Measurements from ENCODE around the gene PTGES3.
"Not testable (repeated sequence)": the region's sequence is repeated elsewhere in the genome, so short reads cannot be mapped to it uniquely, and the experiment has no call there.

The PTGES3 gene

DNA sequence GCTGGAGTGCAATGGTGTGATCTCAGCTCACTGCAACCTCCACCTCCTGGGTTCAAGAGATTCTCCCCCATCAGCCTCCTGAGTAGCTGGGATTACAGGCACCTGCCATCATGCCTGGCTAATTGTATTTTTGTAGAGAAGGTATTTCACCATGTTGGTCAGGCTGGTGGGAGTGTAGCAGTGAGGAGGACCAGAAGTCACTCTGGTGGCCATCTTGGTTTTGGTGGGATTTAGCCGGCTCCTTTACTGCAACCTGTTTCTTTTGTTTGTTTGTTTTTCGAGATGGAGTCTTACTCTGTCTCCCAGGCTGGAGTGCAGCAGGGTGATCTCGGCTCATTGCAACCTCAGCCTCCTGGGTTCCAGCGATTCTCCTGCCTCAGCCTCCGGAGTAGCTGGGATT lies 16.4 kb upstream of the PTGES3 start:
- peak; percentile 19 for DNase-seq

DNA sequence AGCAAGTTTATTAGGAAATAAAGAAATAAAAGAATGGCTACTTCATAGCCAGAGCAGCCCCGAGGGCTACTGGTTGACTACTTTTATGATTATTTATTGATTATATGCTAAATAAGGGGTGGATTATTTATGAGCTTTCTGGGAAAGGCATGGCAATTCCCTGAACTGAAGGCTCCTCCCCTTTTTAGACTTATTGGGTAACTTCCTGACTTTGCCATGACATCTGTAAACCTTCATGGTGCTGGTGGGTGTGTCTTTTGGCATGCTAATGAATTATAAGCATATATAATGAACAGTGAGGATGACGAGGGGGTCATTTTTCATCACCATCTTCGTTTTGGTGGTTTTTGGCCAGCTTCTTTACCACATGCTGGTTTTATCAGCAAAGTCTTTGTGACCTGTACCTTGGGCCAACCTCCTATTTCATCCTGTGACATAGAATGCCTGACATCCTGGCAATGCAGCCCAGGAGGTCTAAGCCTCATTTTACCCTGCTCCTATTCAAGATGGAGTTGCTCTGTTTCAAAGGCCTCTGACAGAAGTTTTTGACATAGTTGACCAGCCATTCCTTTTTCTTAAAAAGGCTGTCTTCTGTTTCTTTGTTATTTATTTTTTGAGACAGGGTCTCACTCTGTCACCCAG lies 11.1 kb upstream of the PTGES3 start:
- DNase-seq: no peak

DNA sequence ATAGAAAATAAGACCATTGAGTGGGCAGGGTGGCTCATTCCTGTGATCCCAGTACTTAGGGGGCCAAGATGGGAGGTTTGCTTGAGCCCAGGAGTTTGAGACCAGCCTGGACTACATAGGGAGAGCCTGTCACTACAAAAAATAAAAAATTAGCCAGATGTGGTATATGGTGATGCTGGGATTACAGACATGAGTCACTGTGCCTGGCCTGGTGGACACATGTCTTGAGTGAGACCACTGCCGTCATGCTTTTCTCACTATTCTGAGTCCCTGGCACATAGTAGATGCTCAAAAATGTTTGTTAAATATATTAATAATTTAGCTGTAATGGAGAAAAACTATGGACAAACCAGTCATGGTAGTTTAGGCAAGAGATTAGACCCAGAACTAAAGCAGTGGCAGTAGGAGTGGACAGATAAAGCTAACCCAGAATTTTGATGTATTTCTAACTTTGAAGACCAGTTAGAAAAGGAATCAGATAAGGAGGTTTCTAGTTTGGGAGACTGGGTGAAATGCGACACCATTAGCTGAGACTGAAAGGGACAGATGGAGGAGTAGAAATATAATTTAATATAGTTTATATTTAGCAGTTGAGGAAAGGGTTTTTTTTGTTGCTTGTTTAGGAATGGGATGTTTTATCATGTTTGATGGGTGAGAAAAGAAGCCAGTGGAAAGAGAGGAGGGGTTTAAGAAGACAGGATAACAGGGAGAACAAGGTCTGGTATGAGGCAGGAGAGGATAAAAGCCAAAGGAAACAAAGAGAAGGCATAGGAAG lies 7.4 kb upstream of the PTGES3 start:
- peak; percentile 6 for DNase-seq

DNA sequence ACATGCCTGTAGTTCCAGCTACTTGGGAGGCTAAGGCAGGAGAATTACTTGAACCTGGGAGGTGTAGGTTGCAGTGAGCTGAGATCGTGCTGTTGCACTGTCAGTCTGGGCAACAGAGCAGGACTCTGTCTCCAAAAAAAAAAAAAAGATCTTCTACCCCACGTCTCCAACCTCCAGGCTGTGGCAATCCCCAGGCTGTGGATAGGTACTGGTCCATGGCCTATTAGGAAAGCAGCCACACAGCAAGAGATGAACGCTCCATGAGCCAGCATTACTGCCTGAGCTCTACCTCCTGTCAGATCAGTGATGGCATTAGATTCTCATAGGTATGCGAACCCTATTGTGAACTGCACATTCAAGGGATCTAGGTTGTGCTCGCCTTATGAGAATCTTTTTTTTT lies 6.1 kb upstream of the PTGES3 start:
- DNase-seq: peak; percentile 31

DNA sequence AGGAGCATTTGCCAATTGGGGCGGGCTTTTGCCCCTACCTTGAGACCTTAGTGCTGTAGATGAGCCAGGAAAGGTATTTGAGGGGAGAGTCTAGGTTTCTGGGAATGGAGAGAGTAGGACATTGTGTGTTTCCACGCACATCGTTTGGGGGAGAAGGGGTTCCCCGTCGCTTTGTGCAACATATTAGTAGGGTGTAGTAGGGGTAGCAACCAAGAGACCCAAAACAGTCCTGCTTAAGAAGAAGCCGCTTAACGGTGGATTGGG lies 694 bp upstream of the PTGES3 start:
- no peak for DNase-seq

DNA sequence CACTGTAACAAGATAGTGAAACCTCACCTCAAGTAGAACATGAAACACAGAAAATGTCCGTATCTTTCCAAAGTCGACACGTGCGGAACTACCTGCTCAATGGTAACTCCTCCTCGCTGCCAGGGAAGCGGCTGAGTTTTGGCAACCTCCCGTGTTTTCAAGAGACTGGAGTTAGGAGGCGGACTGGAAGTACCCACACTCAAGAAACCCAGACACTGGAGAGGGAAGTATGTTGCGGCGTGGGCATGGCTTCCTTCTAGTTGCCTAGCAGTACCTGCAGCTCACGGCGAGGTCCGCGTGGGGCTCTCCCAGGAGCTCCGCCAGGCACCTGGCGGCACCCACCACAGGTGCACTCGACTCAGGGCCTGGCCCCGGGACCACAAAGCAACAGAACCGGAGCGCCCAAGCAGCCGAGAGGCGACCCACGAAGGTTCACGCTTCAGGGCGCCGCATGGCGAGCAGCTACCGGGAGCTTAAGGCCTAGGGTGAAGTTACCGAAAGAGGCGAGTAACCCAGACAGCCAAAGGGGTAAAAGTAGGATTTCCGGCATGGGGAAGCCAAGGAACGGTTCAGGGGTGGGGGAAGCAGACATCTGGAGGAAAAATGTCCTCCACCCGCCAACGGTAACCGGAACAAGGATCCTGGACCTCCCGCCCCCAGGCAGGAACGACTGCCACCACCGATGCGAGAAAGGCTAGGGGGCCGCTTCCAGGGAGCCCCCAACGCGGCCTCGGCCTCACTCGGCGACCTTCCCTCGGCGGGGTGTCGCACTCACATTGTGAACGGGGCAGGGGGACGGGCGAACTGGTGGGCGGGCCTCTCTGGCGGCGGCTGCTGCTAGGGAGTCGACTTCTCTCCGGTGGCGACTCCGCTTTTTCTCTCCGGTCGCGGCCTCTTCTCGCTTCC lies 608 bp downstream of the PTGES3 start:
- peak; percentile 87 for DNase-seq

DNA sequence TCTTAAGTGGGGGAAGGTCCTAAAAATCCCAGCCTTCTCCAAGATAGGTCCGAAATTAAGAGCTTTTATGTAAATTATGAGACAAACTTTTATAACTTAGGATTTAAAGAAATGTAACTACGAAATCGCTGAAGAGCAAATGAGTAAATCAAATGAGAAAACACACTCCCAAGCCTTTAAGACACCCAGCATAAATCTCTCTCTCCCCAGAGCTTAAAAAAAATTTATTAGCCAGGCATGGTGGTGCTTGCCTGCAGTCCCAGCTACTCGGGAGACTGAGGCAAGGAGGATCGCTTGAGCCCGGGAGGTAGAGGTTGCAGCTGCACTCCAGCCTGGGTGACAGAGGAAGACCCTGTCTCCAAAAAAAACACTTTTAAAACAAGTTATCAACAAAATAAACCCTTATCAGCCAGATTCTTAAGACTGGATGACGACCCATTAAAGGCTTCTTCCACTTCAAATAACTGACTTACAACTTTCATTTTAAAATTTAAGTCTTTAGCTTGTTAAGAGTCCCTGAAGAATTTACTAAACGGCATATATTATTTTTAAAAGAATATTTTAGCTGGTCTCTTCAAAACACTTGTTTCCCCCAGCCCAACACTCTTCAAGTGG lies 3.2 kb downstream of the PTGES3 start:
- DNase-seq: peak; percentile 64

DNA sequence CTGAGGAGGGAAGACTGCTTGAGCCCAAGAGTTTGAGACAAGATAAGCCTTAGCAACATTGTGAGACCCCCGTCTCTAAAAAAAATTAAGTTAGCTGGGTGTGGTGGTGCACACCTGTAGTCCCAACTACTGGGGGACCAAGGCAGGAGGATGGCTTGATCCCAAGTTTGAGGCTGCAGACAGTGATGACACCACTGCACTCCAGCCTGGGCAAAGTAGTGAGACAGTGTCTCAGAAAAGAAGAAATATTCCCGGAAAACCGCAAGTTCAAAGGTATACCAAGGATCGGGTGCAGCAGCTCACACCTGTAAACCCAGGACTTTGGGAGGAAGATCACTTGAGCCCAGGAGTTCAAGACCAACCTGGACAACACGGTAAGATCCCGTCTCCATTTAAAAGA lies 5.8 kb downstream of the PTGES3 start:
- DNase-seq: no peak

DNA sequence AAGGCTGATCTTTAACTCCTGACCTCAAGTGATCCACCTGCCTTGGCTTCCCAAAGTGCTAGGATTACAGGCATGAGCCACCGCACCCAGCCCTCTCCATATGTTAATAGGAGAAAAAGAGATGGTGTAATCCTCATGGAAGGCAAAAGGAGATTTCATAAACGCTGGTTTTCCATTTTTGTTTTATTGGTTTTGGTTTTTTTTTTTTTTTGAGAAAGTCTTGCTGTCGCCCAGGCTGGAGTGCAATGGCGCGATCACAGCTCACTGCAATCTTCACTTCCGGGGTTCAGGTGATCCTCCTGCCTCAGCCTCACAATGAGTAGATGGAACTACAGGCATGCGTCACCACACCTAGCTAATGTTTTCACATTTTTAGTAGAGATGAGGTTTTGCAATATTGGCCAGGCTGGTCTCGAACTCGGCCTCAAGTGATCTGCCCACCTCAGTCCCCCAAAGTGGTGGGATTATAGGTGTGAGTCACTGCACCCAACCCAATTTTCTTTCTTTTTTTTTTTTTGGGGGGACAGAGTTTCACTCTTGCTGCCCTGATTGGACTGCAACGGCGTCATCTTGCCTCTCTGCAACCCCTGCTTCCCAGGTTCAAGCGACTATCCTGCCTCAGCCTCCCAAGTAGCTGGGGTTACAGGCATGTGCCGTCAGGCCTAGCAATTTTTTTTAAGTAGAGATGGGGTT lies 8.1 kb downstream of the PTGES3 start:
- DNase-seq: no peak

DNA sequence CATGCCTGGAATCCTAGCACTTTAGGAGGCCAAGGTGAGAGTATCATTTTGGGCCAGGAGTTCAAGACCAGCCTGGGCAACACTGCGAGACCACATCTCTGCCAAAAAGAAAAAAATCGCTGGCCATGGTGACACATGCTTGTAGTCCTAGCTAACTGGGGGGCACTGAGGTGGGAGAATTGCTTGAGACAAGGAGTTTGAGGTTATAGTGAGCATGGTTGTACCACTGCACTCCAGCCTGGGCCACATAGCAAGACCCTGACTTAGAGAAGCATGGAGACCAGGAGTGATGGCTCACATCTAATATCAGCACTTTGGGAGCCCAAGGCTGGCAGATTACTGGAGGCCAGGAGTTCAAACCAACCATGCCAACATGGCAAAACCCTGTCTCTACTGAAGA lies 9.2 kb downstream of the PTGES3 start:
- DNase-seq: no peak

DNA sequence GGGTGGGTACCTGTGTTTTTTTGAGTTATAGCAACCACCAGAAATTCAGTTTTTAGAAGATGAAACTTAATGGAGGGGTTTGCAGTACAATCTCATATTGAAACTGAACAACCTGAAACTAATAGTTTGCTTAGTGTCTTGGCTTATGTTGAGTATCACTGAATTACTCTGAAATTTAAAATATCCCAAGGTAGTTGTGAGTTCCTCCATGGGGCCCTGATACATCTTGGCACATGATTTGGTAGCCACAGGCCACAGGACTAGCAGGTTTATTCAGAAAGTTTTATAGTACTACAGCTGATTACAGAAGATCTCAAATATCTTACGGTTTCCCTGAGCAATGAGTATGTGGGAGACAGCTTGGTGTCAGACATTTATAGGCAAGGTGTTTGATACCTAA lies 10.4 kb downstream of the PTGES3 start:
- no peak for DNase-seq

DNA sequence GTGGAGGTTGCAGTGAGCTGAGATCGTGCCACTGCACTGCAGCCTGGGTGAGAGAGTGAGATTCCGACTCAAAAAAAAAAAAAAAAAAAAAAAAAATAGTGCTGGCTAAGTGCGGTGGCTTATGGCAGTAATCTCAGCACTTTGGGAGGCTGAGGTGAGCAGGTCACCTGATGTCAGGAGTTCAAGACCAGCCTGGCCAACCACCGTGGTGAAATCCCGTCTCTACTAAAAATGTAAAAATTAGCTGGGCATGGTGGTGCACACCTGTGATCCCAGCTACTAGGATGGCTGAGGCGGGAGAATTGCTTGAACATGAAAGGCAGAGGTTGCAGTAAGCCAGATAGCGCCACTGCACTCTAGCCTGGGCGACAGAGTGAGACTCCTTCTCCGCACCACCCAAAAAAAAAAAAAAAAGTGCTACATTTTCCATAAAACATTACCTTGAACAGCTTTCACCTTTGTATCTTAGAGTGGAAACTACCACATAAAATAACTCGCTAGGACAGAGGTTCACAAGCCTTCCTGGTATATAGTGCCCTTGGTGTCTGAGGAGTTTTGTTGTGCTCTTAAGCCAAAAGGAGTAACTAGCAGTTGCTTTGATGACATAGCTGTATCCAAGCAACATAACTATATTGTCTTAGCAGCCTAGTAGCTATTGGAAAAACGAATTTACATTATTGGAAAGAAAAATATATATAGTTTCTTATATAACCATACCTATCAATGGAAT lies 11.1 kb downstream of the PTGES3 start:
- DNase-seq: peak; percentile 37

DNA sequence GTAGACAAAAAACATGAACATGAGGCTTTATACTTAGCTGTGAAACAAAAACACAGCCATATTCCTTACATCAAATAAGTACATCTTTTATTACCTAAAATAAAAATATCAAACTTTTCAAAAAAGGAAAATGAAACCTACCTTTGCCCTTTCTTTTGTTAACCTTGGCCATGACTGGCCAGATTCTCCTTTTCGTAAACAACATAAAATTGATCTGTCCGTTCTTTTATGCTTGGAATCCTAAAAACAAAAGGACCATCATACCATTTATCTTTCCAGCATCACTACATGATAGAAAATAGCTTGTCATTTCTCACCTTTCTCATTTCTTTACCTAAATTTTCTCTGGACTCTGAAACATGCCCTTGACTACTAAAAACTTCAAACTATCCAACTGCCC lies 16.5 kb downstream of the PTGES3 start:
- no peak for DNase-seq

DNA sequence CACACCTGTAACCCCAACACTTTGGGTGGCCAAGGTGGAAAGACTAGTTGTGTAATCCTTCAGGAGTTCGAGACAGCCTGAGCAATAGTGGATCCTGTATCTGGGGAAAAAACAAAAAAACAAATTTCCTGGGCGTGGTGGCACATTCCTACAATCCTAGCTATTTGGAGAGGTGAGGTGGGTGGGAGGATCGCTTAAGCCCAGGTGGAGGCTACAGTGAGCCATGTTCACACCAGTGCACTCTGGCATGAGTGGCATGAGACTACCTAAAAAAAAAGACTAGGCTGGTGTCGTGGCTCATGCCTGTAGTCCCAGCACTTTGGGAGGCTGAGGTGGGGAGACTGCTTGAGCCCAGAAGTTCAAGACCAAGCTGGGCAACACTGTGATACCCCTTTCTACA lies 17.2 kb downstream of the PTGES3 start:
- DNase-seq: peak; percentile 4

DNA sequence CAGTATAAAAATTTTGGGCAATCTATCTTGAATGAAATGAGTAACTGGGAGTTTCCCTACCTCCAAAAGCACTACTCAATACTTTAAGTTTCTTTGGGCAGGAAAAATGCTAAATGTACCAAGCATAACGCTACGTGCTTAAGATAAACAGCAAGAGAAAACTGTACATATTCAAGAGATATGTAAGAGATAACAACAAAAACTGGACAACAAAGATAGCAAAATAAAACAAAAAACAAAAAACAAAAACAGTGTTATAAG lies 20.0 kb downstream of the PTGES3 start:
- DNase-seq: no peak

DNA sequence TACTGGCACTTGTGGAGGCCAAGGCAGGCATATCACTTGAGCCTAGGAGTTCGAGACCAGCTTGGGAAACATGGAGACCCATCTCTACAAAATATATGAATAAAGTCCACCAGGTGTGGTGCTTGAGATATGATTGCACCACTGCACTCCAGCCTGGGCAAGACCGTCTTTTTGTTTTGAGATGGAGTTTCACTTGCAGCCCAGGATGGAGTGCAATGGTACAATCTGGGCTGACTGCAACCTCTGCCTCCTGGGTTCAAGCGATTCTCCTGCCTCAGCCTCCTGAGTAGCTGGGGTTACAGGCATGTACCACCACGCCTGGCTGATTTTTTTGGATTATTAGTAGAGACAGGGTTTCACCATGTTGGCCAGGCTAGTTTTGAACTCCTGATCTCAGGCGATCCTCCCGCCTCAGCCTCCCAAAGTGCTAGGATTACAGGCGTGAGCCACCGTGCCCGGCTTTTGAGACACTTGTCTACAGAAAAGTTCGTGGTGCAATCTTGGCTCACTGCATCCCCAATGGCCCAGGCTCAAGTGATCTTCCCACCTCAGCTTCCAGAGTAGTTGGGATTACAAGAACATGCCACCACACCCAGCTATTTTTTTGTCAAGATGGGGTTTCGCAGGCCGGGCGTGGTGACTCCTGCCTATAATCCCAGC lies 26.0 kb downstream of the PTGES3 start:
- DNase-seq: no peak

DNA sequence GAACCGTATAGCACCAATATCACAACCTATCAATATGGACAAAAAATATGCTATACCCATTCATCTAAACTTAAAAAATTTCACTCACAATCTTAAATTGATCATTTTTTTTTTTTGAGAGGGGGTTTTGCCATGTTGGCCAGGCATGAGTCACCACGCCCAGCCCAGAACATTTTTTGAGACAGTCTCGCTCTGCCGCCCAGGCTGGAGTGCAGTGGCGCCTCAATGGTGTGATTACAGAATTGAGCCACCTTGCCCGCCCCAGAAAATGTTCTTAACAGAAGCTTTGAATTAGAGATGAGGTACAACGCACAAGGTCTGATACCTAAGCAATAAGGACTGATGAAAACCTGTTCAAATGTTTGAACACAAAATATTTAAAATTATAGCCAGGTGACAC lies 26.5 kb downstream of the PTGES3 start:
- DNase-seq: no peak

DNA sequence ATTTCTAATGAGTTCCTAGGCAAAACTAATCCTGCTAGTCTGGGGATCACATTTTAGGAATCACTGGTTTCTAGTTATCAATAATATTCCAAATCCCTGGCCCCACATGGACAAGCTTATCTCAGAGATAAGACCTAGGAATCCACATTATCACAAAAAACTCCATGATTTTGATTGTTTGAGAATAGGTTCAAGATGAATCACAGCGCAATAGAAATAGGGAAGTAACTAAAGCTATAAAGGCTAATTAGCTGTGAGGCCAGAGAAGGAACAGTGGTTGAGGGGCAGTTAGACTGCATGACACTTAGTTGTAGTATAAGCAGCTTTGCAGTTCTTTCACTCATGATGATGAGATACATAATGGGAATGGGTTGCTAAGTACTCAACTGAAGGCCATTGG lies 29.2 kb downstream of the PTGES3 start:
- no peak for DNase-seq

DNA sequence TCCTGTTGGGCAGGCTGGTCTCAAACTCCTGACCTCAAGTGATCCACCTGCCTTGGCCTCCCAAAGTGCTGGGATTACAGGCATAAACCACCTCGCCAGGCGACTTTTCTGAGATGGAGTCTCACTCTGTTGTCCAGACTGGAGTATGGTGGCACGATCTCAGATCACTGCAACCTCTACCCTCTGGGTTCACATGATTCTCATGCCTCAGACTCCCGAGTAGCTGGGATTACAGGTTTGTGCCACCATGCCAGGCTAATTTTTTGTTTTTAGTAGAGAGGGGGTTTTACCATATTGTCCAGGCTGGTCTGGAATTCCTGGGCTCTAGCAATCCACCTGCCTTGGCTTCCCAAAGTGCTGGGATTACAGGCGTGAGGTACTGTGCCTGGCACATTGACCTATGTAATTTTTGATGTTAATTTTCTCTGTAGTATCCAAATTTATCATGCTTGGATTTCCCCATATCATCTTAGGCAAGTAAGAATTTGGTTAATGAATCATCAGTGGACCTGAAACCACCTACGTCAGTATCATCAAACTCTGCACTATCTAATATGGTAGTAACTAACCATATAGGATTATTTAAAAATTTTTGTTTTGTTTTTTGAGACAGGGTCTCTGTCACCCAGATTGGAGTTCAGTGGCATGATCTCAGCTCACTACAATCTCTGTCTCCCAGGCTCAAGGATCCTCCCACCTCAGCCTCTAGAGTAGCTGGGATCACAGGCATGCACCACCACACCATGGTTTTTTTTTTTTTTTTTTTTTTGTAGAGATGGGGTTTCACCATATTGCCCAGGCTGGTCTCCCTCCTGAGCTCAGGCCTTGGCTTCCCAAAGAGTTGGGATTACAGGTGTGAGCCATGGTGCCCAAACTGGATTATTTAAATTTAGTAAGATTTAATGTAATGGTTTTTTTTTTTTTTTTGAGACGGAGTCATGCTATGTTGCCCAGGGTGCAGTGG lies 30.4 kb downstream of the PTGES3 start:
- no peak for DNase-seq

DNA sequence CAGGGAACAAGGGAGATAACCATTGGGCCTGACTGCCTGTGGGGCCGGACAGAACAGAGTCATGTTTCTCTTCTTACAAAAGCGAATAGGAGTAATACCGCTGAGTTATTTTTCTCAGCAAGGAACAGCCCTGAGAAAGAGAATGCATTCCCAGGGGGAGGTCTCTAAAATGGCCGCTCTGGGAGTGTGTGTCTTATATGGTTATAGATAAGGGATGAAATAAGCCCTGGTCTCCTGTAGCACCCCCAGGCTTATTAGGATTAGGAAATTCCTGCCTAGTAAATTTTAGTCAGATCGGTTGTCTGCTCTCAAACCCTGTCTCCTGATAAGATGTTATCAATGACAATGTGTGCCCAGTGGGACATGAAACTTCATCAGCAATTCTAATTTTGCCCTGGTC lies 34.3 kb downstream of the PTGES3 start:
- DNase-seq: not testable (repeated sequence)

DNA sequence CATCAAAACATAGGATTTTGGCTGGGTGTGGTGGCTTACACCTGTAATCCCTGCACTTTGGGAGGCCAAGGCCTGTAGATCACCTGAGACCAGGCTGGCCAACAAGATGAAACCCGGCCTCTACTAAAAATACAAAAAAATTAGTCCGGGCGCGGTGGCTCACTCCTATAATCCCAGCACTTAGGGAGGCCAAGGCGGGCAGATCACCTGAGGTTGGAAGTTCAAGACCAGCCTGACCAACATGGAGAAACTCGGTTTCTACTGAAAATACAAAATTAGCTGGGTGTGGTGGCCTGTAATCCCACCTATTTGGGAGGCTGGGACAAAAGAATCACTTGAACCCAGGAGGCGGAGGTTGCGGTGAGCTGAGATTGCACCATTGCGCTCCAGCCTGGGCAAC lies 40.1 kb downstream of the PTGES3 start:
- not testable (repeated sequence) for DNase-seq
